NB4 (cell line): ENCODE data around the gene MARK3.

Source experiments
- DNase-seq: peaks from one replicate; pipeline ENCODE4 v3.0.0; 2010; ENCODE audit warnings: low read depth
- H3K4me3 ChIP-seq: one replicate; pipeline ENCODE4 v1.5.1; 2011; ENCODE audit warnings: mild to moderate bottlenecking, low read depth, low read length, moderate library complexity
- CTCF ChIP-seq: IDR thresholded peaks from one replicate; pipeline ENCODE4 v1.5.1; 2012; ENCODE audit warnings: low read depth, low read length
- MAX ChIP-seq: IDR thresholded peaks from 2 replicates; pipeline ENCODE4 v1.6.1; 2011; ENCODE audit warnings: low read depth, low read length
- MYC ChIP-seq: IDR thresholded peaks from 2 replicates; pipeline ENCODE4 v1.6.1; 2011; ENCODE audit warnings: low read depth, low read length
- POLR2A ChIP-seq: IDR thresholded peaks from 2 replicates; pipeline ENCODE4 v1.6.1; 2011; ENCODE audit warnings: mild to moderate bottlenecking; ENCODE audit not compliant: insufficient read length; ENCODE audit errors: extremely low read depth

MARK3 gene

GRCh38 chr14:103537175-103537990 is 152.2 kb downstream of the MARK3 start:
- no peak for DNase-seq
- no peak for TF ChIP-seq POLR2A
- TF ChIP-seq MAX = no peak
- TF ChIP-seq CTCF = no peak
- TF ChIP-seq MYC = no peak
- H3K4me3 ChIP-seq = no peak overlapping the region

- H3K4me3 ChIP-seq = no peak overlapping the region
- TF ChIP-seq MAX = no peak
- no peak for TF ChIP-seq POLR2A
- TF ChIP-seq CTCF = no peak
- no peak for TF ChIP-seq MYC
- DNase-seq = no peak
These were observed 153.3 kb downstream of the MARK3 start for GRCh38 chr14:103538291-103539055.

GRCh38 chr14:103539056-103539825 is 154.0 kb downstream of the MARK3 start:
- H3K4me3 ChIP-seq = no peak overlapping the region
- no peak for DNase-seq
- no peak for TF ChIP-seq MYC
- no peak for TF ChIP-seq CTCF
- no peak for TF ChIP-seq MAX
- TF ChIP-seq POLR2A = no peak

- TF ChIP-seq MYC = no peak
- no peak for TF ChIP-seq MAX
- TF ChIP-seq CTCF = no peak
- no peak for TF ChIP-seq POLR2A
- DNase-seq = no peak
- H3K4me3 ChIP-seq = no peak overlapping the region
These were observed 155.8 kb downstream of the MARK3 start for GRCh38 chr14:103540821-103541708.
